A673 (cell line): ENCODE measurements around the gene TINAGL1. TPM values are rescaled to one million over a fixed set of nuclear protein-coding genes. Genes with fewer than 3 reads are reported as not detected.

Source experiments
- BruUV-seq: library from RNA; stranded (reverse); fragments of 400-500 nt; replicated peaks from 2 replicates; lab custom pipeline; 2021; lab: Mats Ljungman, UMichigan
- CTCF ChIA-PET: fragments of 300-600 bp; sonication (Branson Sonifier 250); formaldehyde crosslinking; loops from one replicate; lab custom pipeline; 2022; ENCODE audit warnings: antibody characterized with exemption; lab: Charles Lee
- POLR2A ChIA-PET: fragments of 300-600 bp; sonication (Branson Sonifier 250); formaldehyde crosslinking; loops from one replicate; lab custom pipeline; 2022; ENCODE audit warnings: antibody characterized with exemption; ENCODE audit not compliant: low non-redundant PET; lab: Charles Lee
- DNase-seq: peaks from one replicate; pipeline ENCODE4 v3.0.0-alpha.2; 2015; ENCODE audit warnings: low spot score
- H3K27ac ChIP-seq: fragments of 200-600 bp; sonication (generic); 2 replicates; pipeline ENCODE4 v1.5.1; 2016; ENCODE audit warnings: mixed run types, low read depth, mild to moderate bottlenecking, mixed read lengths, antibody characterized with exemption, low read length; ENCODE audit not compliant: poor library complexity, severe bottlenecking
- H3K27me3 ChIP-seq: fragments of 200-600 bp; sonication (generic); replicated peaks from 2 replicates; pipeline ENCODE4 v1.6.1; 2017; ENCODE audit warnings: mixed run types, low read depth, mild to moderate bottlenecking, mixed read lengths, antibody characterized with exemption, low read length; ENCODE audit not compliant: insufficient read depth, poor library complexity
- H3K36me3 ChIP-seq: fragments of 200-600 bp; sonication (generic); 2 replicates; pipeline ENCODE4 v1.6.1; 2016; ENCODE audit warnings: mixed run types, mild to moderate bottlenecking, mixed read lengths, antibody characterized with exemption, low read length; ENCODE audit not compliant: insufficient read depth, poor library complexity, severe bottlenecking
- H3K4me1 ChIP-seq: fragments of 200-600 bp; sonication (generic); 2 replicates; pipeline ENCODE4 v1.6.1; 2017; ENCODE audit warnings: mixed run types, mild to moderate bottlenecking, mixed read lengths, antibody characterized with exemption, low read length; ENCODE audit not compliant: insufficient read depth, poor library complexity, severe bottlenecking
- H3K4me3 ChIP-seq: fragments of 200-600 bp; sonication (generic); 2 replicates; pipeline ENCODE4 v1.5.1; 2016; ENCODE audit warnings: low read depth, mixed run types, mild to moderate bottlenecking, mixed read lengths, low read length; ENCODE audit not compliant: poor library complexity, severe bottlenecking
- H3K9me3 ChIP-seq: fragments of 200-600 bp; sonication (generic); 2 replicates; pipeline ENCODE4 v1.6.1; 2016; ENCODE audit warnings: mixed run types, low read depth, mild to moderate bottlenecking, mixed read lengths, antibody characterized with exemption, low read length; ENCODE audit not compliant: poor library complexity, severe bottlenecking
- EZH2 ChIP-seq: fragments of 200-600 bp; sonication (generic); IDR thresholded peaks from 2 replicates; pipeline ENCODE4 v1.6.1; 2017; ENCODE audit warnings: borderline replicate concordance, low read depth, mild to moderate bottlenecking, mixed read lengths, antibody characterized with exemption, low read length; ENCODE audit not compliant: poor library complexity, severe bottlenecking
- intact Hi-C: fragments of 100-400 bp; cut with micrococcal nuclease; formaldehyde crosslinking; loops from one replicate; pipeline ENCODE4 v1.10.0; 2022; ENCODE audit not compliant: unreplicated experiment
- total RNA-seq: library from RNA; stranded (reverse); gene quantifications from 2 replicates; pipeline ENCODE4 v1.2.3, GENCODE V29; 2021
- TF ChIP-seq, protein P1 (sequence below): fragments of 300-800, 200-600 bp; sonication (generic); conservative IDR thresholded peaks from 2 replicates; pipeline ENCODE4 v1.5.1; 2017; ENCODE audit warnings: low read depth, mild to moderate bottlenecking, antibody characterized with exemption, low read length, moderate library complexity, mixed read lengths

The TINAGL1 gene
- total RNA-seq, 1 experiment from 2014 or later: not detected

DNA sequence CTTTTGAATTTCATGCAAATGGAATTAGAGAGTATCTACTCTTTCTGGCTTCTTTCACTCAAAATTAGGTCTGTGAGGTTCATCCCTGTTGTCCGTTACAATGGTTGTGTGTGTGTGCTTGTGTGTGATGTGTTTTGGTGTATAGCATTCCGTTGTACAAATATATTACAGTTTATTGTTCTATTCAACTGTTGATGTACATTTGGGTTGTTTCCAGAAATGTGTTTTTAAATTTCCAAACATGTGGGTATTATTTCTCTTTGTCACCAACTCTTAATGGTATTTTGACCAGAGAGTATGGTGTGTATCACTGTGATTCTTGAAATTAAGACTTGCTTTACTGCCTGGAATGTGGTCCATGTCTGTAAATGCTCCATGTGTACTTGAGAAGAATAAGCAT is 24.3 kb downstream of the TINAGL1 start:
- no peaks in the 10 kb centered on the region for H3K4me1 ChIP-seq
- intact Hi-C loops: no loop called here
- no peaks in the 10 kb centered on the region for H3K9me3 ChIP-seq
- H3K27ac ChIP-seq: no peak overlapping the region
- no peaks in the 10 kb centered on the region for H3K27me3 ChIP-seq
- no TSS peak for BruUV-seq
- ChIA-PET CTCF (no interaction called here), POLR2A (no interaction called here)
- DNase-seq: no peak
- no peak for TF ChIP-seq EZH2
- TF ChIP-seq, protein P1, sequence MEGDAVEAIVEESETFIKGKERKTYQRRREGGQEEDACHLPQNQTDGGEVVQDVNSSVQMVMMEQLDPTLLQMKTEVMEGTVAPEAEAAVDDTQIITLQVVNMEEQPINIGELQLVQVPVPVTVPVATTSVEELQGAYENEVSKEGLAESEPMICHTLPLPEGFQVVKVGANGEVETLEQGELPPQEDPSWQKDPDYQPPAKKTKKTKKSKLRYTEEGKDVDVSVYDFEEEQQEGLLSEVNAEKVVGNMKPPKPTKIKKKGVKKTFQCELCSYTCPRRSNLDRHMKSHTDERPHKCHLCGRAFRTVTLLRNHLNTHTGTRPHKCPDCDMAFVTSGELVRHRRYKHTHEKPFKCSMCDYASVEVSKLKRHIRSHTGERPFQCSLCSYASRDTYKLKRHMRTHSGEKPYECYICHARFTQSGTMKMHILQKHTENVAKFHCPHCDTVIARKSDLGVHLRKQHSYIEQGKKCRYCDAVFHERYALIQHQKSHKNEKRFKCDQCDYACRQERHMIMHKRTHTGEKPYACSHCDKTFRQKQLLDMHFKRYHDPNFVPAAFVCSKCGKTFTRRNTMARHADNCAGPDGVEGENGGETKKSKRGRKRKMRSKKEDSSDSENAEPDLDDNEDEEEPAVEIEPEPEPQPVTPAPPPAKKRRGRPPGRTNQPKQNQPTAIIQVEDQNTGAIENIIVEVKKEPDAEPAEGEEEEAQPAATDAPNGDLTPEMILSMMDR: no peak
- H3K4me3 ChIP-seq: no peak overlapping the region
- H3K36me3 ChIP-seq: no peaks in the 10 kb centered on the region

DNA sequence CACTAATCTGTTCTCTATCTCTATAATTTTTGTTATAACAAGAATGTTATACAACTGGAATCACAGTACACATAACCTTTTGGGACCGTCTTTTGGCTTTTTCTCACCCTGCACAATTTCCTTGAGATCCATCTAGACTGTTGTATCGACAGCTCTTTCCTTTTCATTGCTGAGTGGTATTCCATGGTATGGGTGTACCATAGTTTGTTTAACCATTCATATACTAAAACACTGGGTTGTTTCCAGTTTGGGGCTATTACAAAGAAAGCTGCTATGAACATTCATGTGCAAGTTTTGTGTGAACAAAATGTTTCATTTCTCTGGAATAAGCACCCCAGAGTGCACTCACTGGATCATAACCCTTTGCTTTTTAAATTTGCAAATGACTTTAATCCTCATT is 25.8 kb downstream of the TINAGL1 start:
- intact Hi-C loops: no loop called here
- Histone ChIP-seq H3K27me3 (no peaks in the 10 kb centered on the region), H3K9me3 (no peaks in the 10 kb centered on the region), H3K36me3 (no peaks in the 10 kb centered on the region), H3K4me3 (no peak overlapping the region), H3K27ac (no peak overlapping the region), H3K4me1 (no peaks in the 10 kb centered on the region)
- ChIA-PET POLR2A (no interaction called here), CTCF (interaction anchor here (0.6 kb wide), 1 partner anchor 1244 kb away, joined by 4 read pairs; no protein-coding TSS in a partner anchor)
- DNase-seq: no peak
- no TSS peak for BruUV-seq
- no peak for TF ChIP-seq EZH2
- TF ChIP-seq, protein P1: no peak

DNA sequence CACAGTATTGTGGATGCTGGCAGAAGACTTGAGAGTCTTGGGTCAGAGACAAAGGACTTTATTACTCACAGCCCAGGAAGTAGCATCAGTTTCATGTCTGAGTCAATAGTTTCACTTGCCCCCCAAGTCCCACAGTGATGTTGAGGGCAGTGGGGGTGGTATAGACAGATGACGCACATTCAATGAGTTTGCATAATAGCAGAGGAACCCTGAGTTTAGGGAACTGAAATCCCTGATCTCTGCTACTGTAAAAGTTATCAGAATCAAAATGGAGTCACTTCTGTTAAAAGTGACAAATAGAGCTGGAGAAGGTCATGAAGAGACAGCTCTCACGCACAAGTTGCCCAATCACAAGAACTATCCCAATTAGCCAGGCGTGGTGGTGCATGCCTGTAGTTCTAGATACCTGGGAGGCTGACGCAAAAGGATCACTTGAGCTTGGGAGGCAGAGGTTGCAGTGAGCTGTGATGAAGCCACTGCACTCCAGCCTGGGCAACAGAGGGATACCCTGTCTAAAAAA is 29.7 kb downstream of the TINAGL1 start:
- ChIA-PET POLR2A (no interaction called here), CTCF (no interaction called here)
- Histone ChIP-seq H3K9me3 (no peaks in the 10 kb centered on the region), H3K4me1 (peaks cover 19% of the 10 kb centered on the region), H3K27ac (no peak overlapping the region), H3K4me3 (no peak overlapping the region), H3K36me3 (no peaks in the 10 kb centered on the region), H3K27me3 (no peaks in the 10 kb centered on the region)
- no TSS peak for BruUV-seq
- no peak for DNase-seq
- intact Hi-C loops: no loop called here
- TF ChIP-seq, protein P1: no peak
- TF ChIP-seq EZH2: no peak
